T-helper 1 cell treated with Interleukin-12 subunit alpha and Interleukin-12 subunit beta and Interleukin-4 antibody, amounts not matched to agents 30 μg/mL and 1 μg/mL, for 36 hours (primary cell): ENCODE results near the gene NAA38.

Source experiments
- H3K27ac Mint-ChIP-seq: one replicate; pipeline ENCODE4 v1.8.0; 2021; ENCODE audit warnings: mild to moderate bottlenecking, mixed read lengths
- H3K27me3 Mint-ChIP-seq: one replicate; pipeline ENCODE4 v1.8.0; 2021; ENCODE audit warnings: low read depth, mixed read lengths
- H3K36me3 Mint-ChIP-seq: one replicate; pipeline ENCODE4 v1.8.0; 2021; ENCODE audit warnings: low read depth, mixed read lengths
- H3K4me1 Mint-ChIP-seq: one replicate; pipeline ENCODE4 v1.8.0; 2021; ENCODE audit warnings: low read depth, mixed read lengths
- H3K4me3 Mint-ChIP-seq: one replicate; pipeline ENCODE4 v1.8.0; 2021; ENCODE audit warnings: mild to moderate bottlenecking, moderate library complexity, mixed read lengths
- H3K9me3 Mint-ChIP-seq: one replicate; pipeline ENCODE4 v1.8.0; 2021; ENCODE audit warnings: mixed read lengths

The NAA38 gene

DNA sequence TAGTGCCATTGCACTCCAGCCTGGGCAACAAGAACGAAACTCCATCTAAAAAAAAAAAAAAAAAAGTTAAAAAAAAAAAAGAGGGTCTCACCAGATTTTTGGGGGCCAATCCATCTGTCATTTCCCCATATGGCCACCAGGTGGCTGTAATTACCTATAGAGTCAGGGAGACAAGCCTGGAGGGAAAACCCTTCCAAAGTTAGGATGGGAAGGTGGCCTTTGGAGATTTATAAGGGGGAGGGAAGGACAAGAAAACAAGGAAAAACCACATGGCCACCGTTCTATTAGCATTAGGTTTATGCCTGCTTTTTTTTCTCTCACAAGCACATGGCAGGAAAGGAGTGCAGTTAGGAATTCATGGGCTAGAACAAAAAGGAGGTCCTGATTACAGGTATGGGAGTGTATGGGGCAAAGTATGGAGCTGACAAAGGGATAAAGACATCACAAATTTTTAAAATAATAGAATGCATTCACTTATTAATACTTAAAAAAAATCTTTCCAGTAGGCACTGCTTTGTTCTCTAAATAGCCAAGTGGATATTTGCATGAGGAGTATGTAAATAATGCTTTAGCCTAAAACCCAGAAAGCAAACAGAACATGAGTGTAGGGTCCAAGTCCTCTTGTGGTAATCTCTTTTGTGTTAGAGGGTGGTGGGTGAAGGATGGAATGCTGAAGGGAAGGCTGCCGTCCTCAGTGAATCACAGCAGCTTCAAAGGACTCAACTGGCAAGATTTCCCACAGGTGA lies 5.5 kb upstream of the NAA38 start:
- H3K27ac Mint-ChIP-seq: no peak overlapping the region
- no peak overlapping the region for H3K4me3 Mint-ChIP-seq
- H3K4me1 Mint-ChIP-seq: peaks cover 21% of the 10 kb centered on the region

DNA sequence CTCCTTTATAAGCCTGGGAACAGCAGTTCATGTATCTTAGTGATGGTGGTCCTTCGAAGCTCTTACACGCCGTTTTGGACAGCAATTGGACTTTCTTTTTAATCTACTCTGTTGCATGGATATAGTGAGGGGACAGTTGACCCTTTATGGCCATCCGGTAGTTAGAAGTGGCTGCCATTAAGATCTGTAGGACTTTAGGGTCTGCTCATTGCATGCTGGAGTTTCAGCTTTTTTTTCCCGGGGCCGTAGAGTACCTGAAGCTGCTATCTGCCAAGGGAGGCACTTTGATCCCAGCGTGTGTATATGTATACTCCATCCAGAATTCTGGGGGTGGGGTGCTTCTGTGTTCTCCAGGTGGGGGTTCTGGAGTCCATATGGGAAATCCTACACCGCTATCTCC lies 1.7 kb upstream of the NAA38 start:
- H3K27ac Mint-ChIP-seq: no peak overlapping the region
- no peaks in the 10 kb centered on the region for H3K27me3 Mint-ChIP-seq
- peaks cover 20% of the 10 kb centered on the region for H3K4me1 Mint-ChIP-seq
- H3K36me3 Mint-ChIP-seq: peaks cover 3% of the 10 kb centered on the region
- H3K9me3 Mint-ChIP-seq: no peaks in the 10 kb centered on the region
- H3K4me3 Mint-ChIP-seq: no peak overlapping the region

More for the DNA sequence above, 5.5 kb upstream of the NAA38 start:
- H3K27me3 Mint-ChIP-seq: no peaks in the 10 kb centered on the region
- H3K36me3 Mint-ChIP-seq: peaks cover 6% of the 10 kb centered on the region
- no peaks in the 10 kb centered on the region for H3K9me3 Mint-ChIP-seq

DNA sequence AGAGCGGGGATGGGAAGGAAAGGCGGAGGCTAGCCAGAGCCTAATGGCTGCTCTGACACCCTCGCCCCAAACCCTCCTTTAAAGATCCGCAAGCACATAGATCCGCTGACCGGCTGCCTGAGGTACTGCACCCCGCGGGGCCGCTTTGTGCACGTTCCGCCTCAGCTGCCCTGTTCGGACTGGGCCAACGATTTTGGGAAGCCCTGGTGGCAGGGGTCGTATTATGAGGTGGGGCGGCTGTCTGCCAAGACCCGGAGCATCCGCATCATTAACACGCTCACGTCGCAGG lies 1.1 kb upstream of the NAA38 start:
- Mint-ChIP-seq H3K36me3 (peaks cover 3% of the 10 kb centered on the region), H3K27me3 (no peaks in the 10 kb centered on the region), H3K9me3 (no peaks in the 10 kb centered on the region), H3K4me3 (no peak overlapping the region), H3K4me1 (peaks cover 20% of the 10 kb centered on the region), H3K27ac (no peak overlapping the region)

GRCh38 chr17:7857713-7858521 lies 558 bp upstream of the NAA38 start, which contains the start of gene CYB5D1:
Gene CYB5D1 (plus strand): TSS chr17:7858003. CDS start chr17:7858135, 132 bp downstream.
- Mint-ChIP-seq H3K36me3 (peaks cover 3% of the 10 kb centered on the region), H3K27me3 (no peaks in the 10 kb centered on the region), H3K4me1 (peaks cover 20% of the 10 kb centered on the region), H3K4me3 (no peak within 1 kb of the TSS), H3K27ac (no peak within 1 kb of the TSS), H3K9me3 (no peaks in the 10 kb centered on the region)

DNA sequence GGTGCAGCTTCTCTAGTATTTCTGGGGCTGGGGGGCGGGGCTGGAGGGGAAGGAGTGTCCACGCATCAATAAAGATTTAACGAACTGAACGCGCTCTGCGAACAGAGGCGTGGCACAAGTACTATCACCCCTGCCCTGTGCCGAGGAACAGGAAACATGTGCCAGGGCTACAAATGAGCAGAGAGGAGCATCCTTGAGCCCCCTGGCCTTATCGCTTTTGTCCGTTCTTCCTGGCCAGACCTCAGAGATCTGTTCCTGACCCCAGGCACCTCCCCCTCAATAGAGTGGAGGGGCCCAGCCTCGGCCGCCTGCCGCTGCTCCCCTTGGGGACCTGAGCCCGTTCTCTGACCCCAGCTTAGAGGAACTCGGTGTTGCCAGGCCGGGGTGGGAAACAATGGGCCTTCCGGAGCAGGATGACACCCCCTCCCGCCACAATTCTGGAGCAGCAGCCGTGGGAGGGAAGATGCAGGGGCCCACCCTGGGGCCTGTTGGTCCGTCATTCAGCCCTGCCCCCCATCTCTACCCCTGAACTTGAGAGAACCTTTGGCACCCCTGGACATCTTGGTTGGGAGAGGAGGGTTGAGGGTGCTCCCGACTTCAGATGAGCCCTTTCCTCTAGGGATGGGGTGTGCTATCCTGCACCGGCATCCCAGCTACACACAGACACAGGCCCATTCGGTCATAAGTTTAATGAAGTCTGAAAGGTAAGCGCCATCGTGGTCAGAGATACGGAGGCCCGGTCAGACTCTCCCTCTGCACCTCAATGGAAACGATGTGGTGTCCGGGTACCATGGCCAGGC lies 1.1 kb downstream of the NAA38 start:
- Mint-ChIP-seq H3K27ac (no peak overlapping the region), H3K4me1 (peaks cover 30% of the 10 kb centered on the region), H3K27me3 (no peaks in the 10 kb centered on the region), H3K36me3 (peaks cover 8% of the 10 kb centered on the region), H3K4me3 (no peak overlapping the region), H3K9me3 (no peaks in the 10 kb centered on the region)

DNA sequence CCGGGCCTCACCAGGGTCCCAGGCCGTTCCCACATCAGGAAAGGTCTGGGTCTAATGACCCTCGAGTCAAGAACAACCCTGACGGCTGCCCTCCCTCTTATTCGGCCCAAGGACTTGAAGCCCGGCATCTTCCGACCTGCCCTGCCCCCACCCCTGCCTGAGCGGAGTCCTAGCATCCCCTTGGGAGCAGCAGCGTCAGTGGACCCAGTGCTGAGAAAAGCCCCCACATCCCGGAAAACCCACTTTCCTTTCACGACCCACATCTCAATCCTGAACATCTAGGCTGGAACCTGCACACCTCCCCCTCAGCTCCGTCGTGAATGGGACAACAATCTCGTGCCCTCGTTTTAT lies 1.7 kb downstream of the NAA38 start:
- H3K4me3 Mint-ChIP-seq: no peak overlapping the region
- H3K9me3 Mint-ChIP-seq: no peaks in the 10 kb centered on the region
- H3K4me1 Mint-ChIP-seq: peaks cover 32% of the 10 kb centered on the region
- H3K36me3 Mint-ChIP-seq: peaks cover 8% of the 10 kb centered on the region
- no peak overlapping the region for H3K27ac Mint-ChIP-seq
- no peaks in the 10 kb centered on the region for H3K27me3 Mint-ChIP-seq

DNA sequence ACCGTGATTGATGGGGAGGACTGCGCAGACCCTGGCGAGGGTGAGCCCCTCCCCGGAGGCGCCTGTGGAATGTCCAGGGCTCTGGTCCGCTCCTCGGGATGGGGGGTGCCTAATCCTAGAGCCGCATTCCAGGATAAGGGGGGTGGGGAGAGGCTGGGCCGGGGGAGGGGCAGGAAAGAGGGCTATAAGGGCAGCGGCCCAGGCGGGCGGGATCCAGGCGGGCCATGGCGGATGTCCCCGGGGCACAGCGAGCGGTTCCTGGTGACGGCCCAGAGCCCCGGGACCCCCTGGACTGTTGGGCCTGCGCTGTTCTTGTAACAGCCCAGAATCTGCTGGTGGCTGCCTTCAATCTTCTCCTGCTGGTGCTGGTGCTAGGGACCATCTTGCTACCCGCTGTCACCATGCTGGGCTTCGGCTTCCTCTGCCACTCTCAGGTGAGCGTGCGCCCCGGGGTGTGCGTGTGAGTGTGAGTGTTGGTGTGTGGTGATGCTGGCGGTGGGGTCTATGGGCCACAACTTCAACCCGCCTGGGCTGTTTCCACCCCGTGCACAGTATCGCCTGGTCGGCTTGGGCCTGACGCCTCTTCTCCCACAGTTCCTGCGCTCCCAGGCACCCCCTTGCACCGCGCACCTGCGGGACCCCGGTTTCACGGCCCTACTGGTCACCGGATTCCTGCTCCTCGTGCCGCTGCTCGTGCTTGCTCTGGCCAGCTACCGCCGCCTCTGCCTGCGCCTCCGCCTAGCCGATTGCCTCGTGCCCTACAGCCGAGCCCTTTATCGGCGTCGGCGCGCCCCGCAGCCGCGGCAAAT lies 2.3 kb downstream of the NAA38 start, which contains the start of gene TMEM88:
TSS of gene TMEM88 (plus strand) at position 216 of the 809 bp plus-strand sequence. CDS start at position 225, 9 bp downstream.
- Mint-ChIP-seq H3K4me1 (peaks cover 36% of the 10 kb centered on the region), H3K27me3 (no peaks in the 10 kb centered on the region), H3K27ac (no peak within 1 kb of the TSS), H3K9me3 (no peaks in the 10 kb centered on the region), H3K4me3 (no peak within 1 kb of the TSS), H3K36me3 (peaks cover 8% of the 10 kb centered on the region)

GRCh38 chr17:7854078-7854777 lies 3.1 kb downstream of the NAA38 start:
- H3K27me3 Mint-ChIP-seq: no peaks in the 10 kb centered on the region
- H3K36me3 Mint-ChIP-seq: peaks cover 11% of the 10 kb centered on the region
- H3K4me3 Mint-ChIP-seq: no peak overlapping the region
- peaks cover 37% of the 10 kb centered on the region for H3K4me1 Mint-ChIP-seq
- H3K27ac Mint-ChIP-seq: no peak overlapping the region
- H3K9me3 Mint-ChIP-seq: no peaks in the 10 kb centered on the region

- Mint-ChIP-seq H3K4me3 (no peak overlapping the region), H3K36me3 (peaks cover 11% of the 10 kb centered on the region), H3K4me1 (peaks cover 33% of the 10 kb centered on the region), H3K27ac (no peak overlapping the region), H3K27me3 (no peaks in the 10 kb centered on the region), H3K9me3 (no peaks in the 10 kb centered on the region)
These were observed 3.7 kb downstream of the NAA38 start for GRCh38 chr17:7853691-7854038.

DNA sequence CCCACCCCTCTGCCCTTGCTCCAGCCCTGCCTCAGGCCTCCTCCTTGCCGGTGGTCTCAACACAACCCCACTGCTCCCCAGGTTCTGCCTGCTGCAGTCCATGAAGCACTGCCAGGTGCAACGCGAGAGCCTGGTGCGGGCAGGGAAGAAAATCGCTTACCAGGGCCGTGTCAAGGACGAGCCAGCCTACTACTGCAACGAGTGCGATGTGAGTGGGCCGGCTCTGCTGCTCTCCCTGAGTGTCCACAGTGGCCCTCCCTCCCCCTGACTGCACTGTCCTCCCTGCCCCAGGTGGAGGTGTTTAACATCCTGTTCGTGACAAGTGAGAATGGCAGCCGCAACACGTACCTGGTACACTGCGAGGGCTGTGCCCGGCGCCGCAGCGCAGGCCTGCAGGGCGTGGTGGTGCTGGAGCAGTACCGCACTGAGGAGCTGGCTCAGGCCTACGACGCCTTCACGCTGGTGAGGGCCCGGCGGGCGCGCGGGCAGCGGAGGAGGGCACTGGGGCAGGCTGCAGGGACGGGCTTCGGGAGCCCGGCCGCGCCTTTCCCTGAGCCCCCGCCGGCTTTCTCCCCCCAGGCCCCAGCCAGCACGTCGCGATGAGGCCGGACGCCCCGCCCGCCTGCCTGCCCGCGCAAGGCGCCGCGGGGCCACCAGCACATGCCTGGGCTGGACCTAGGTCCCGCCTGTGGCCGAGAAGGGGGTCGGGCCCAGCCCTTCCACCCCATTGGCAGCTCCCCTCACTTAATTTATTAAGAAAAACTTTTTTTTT lies 4.3 kb downstream of the NAA38 start:
- Mint-ChIP-seq H3K27ac (no peak overlapping the region), H3K4me1 (peaks cover 31% of the 10 kb centered on the region), H3K27me3 (no peaks in the 10 kb centered on the region), H3K9me3 (no peaks in the 10 kb centered on the region), H3K4me3 (no peak overlapping the region), H3K36me3 (peaks cover 15% of the 10 kb centered on the region)

GRCh38 chr17:7852262-7852670 lies 5.1 kb downstream of the NAA38 start:
- H3K27me3 Mint-ChIP-seq: no peaks in the 10 kb centered on the region
- H3K36me3 Mint-ChIP-seq: peaks cover 15% of the 10 kb centered on the region
- H3K27ac Mint-ChIP-seq: no peak overlapping the region
- H3K4me1 Mint-ChIP-seq: peaks cover 31% of the 10 kb centered on the region
- H3K9me3 Mint-ChIP-seq: no peaks in the 10 kb centered on the region
- no peak overlapping the region for H3K4me3 Mint-ChIP-seq

- H3K4me1 Mint-ChIP-seq: peaks cover 31% of the 10 kb centered on the region
These were observed 5.7 kb downstream of the NAA38 start for GRCh38 chr17:7851438-7852261.

More at GRCh38 chr17:7851438-7852261, 5.7 kb downstream of the NAA38 start:
- peaks cover 17% of the 10 kb centered on the region for H3K36me3 Mint-ChIP-seq
- peak overlapping the region; percentile 60 for H3K4me3 Mint-ChIP-seq
- H3K27me3 Mint-ChIP-seq: no peaks in the 10 kb centered on the region
- H3K9me3 Mint-ChIP-seq: no peaks in the 10 kb centered on the region
- no peak overlapping the region for H3K27ac Mint-ChIP-seq
